Mononuclear cell (primary cell): ENCODE data around the gene STMN1. TPM values are rescaled to one million over a fixed set of nuclear protein-coding genes. Genes with fewer than 3 reads are reported as not detected.

Experiments used
- H3K27me3 ChIP-seq: 2 replicates; pipeline ENCODE4 v1.6.0; 2011; ENCODE audit warnings: low read length, control low read depth; ENCODE audit not compliant: insufficient read depth
- H3K4me1 ChIP-seq: 2 replicates; pipeline ENCODE4 v1.5.1; 2011; ENCODE audit warnings: mild to moderate bottlenecking, low read length, control low read depth; ENCODE audit not compliant: insufficient read depth
- H3K4me3 ChIP-seq: 2 replicates; pipeline ENCODE4 v1.5.1; 2011; ENCODE audit warnings: mild to moderate bottlenecking, low read length, moderate library complexity
- H3K9me3 ChIP-seq: 2 replicates; pipeline ENCODE4 v1.5.1; 2011; ENCODE audit warnings: low read depth, mild to moderate bottlenecking, control low read depth, low read length
- total RNA-seq: library from RNA; depleted of rRNA; stranded (reverse); fragments of >200 nt; gene quantifications from one replicate; pipeline ENCODE4 v1.2.3, GENCODE V29; 2012

STMN1 gene
- total RNA-seq, 1 donor: 6.4 TPM

- Histone ChIP-seq H3K4me1 (peaks cover 20% of the 10 kb centered on the region), H3K4me3 (no peak overlapping the region), H3K9me3 (no peaks in the 10 kb centered on the region), H3K27me3 (no peaks in the 10 kb centered on the region)
These were observed 1.9 kb upstream of the STMN1 start for GRCh38 chr1:25908161-25908560.

- Histone ChIP-seq H3K4me3 (no peak overlapping the region), H3K9me3 (no peaks in the 10 kb centered on the region), H3K4me1 (peaks cover 20% of the 10 kb centered on the region), H3K27me3 (no peaks in the 10 kb centered on the region)
These were observed 1.4 kb upstream of the STMN1 start for GRCh38 chr1:25907601-25908000.

- no peaks in the 10 kb centered on the region for H3K9me3 ChIP-seq
- peak overlapping the region; percentile 56 for H3K4me3 ChIP-seq
- H3K4me1 ChIP-seq: peaks cover 20% of the 10 kb centered on the region
- no peaks in the 10 kb centered on the region for H3K27me3 ChIP-seq
These were observed 553 bp upstream of the STMN1 start for GRCh38 chr1:25906644-25907300.

- no peaks in the 10 kb centered on the region for H3K27me3 ChIP-seq
- H3K4me3 ChIP-seq: peak overlapping the region; percentile 56
- H3K9me3 ChIP-seq: no peaks in the 10 kb centered on the region
- peaks cover 20% of the 10 kb centered on the region for H3K4me1 ChIP-seq
These were observed 1.1 kb downstream of the STMN1 start for GRCh38 chr1:25904943-25905679.

- Histone ChIP-seq H3K4me1 (peaks cover 20% of the 10 kb centered on the region), H3K27me3 (no peaks in the 10 kb centered on the region), H3K9me3 (no peaks in the 10 kb centered on the region), H3K4me3 (no peak overlapping the region)
These were observed 2.2 kb downstream of the STMN1 start for GRCh38 chr1:25903986-25904385.

GRCh38 chr1:25902462-25902861 is 3.8 kb downstream of the STMN1 start:
- H3K9me3 ChIP-seq: no peaks in the 10 kb centered on the region
- no peak overlapping the region for H3K4me3 ChIP-seq
- peaks cover 20% of the 10 kb centered on the region for H3K4me1 ChIP-seq
- no peaks in the 10 kb centered on the region for H3K27me3 ChIP-seq

GRCh38 chr1:25900219-25900618 is 6.0 kb downstream of the STMN1 start:
- H3K4me1 ChIP-seq: peaks cover 22% of the 10 kb centered on the region
- no peaks in the 10 kb centered on the region for H3K27me3 ChIP-seq
- no peaks in the 10 kb centered on the region for H3K9me3 ChIP-seq
- no peak overlapping the region for H3K4me3 ChIP-seq

GRCh38 chr1:25899792-25900191 is 6.4 kb downstream of the STMN1 start:
- Histone ChIP-seq H3K9me3 (no peaks in the 10 kb centered on the region), H3K4me1 (peaks cover 24% of the 10 kb centered on the region), H3K27me3 (no peaks in the 10 kb centered on the region), H3K4me3 (no peak overlapping the region)

GRCh38 chr1:25898223-25899015 is 7.8 kb downstream of the STMN1 start:
- Histone ChIP-seq H3K9me3 (no peaks in the 10 kb centered on the region), H3K4me3 (no peak overlapping the region), H3K27me3 (no peaks in the 10 kb centered on the region), H3K4me1 (peaks cover 12% of the 10 kb centered on the region)

GRCh38 chr1:25897754-25898153 is 8.5 kb downstream of the STMN1 start:
- Histone ChIP-seq H3K4me3 (no peak overlapping the region), H3K4me1 (peaks cover 12% of the 10 kb centered on the region), H3K9me3 (no peaks in the 10 kb centered on the region), H3K27me3 (no peaks in the 10 kb centered on the region)

GRCh38 chr1:25896266-25896665 is 10.0 kb downstream of the STMN1 start:
- Histone ChIP-seq H3K27me3 (no peaks in the 10 kb centered on the region), H3K9me3 (no peaks in the 10 kb centered on the region), H3K4me3 (no peak overlapping the region), H3K4me1 (peaks cover 16% of the 10 kb centered on the region)

- H3K4me3 ChIP-seq: no peak overlapping the region
- peaks cover 16% of the 10 kb centered on the region for H3K4me1 ChIP-seq
- H3K27me3 ChIP-seq: no peaks in the 10 kb centered on the region
- no peaks in the 10 kb centered on the region for H3K9me3 ChIP-seq
These were observed 10.7 kb downstream of the STMN1 start for GRCh38 chr1:25895365-25895990.

GRCh38 chr1:25893116-25893515 is 13.1 kb downstream of the STMN1 start:
- Histone ChIP-seq H3K9me3 (no peaks in the 10 kb centered on the region), H3K4me1 (peaks cover 16% of the 10 kb centered on the region), H3K27me3 (no peaks in the 10 kb centered on the region), H3K4me3 (no peak overlapping the region)

- Histone ChIP-seq H3K4me1 (peaks cover 16% of the 10 kb centered on the region), H3K4me3 (no peak overlapping the region), H3K9me3 (no peaks in the 10 kb centered on the region), H3K27me3 (no peaks in the 10 kb centered on the region)
These were observed 14.6 kb downstream of the STMN1 start for GRCh38 chr1:25891606-25892005.
